ENCODE data around the gene CETP. TPM values are rescaled to one million over a fixed set of nuclear protein-coding genes. Genes with fewer than 3 reads are reported as not detected.
A peak's percentile ranks its signal among the peaks of the same experiment; 100 is the strongest.

Gene CETP, protein sequence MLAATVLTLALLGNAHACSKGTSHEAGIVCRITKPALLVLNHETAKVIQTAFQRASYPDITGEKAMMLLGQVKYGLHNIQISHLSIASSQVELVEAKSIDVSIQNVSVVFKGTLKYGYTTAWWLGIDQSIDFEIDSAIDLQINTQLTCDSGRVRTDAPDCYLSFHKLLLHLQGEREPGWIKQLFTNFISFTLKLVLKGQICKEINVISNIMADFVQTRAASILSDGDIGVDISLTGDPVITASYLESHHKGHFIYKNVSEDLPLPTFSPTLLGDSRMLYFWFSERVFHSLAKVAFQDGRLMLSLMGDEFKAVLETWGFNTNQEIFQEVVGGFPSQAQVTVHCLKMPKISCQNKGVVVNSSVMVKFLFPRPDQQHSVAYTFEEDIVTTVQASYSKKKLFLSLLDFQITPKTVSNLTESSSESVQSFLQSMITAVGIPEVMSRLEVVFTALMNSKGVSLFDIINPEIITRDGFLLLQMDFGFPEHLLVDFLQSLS
- total RNA-seq (2014; rRNA removed; shearing (Covaris generic)) = not detected in 2 replicates

- DNase-seq (ENCODE audit: low spot score) = no peak
These were observed at the start of gene CETP for GRCh38 chr16:56961851-56962281. Gene CETP, plus strand, starts transcription at chr16:56961950. Its CDS starts 30 bp downstream, at chr16:56961980.

GRCh38 chr16:56912746-56913708, 48.7 kb upstream of the CETP start:
- DNase-seq (ENCODE audit: low spot score) = no peak

DNA sequence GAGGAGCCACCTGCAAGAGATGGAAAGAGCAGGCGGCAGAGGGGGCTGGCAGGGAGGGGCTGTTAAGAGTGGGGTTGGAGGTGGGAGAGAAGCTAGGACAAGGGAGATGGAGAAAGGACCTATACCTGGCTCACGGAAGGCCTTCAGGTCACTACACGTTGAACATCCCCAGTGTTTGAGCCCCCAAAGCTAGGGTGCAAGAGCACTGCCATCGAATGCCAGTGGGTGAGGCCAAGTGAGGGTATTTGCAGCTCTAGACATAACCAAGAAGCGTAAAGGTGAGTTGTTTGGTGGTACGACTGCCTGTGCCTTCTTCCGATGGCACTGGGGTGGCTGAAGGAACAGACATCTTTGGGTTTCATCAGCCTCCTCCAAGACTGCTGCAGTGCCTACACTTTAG, 46.9 kb upstream of the CETP start:
- no peak for DNase-seq (ENCODE audit: low spot score)

DNA sequence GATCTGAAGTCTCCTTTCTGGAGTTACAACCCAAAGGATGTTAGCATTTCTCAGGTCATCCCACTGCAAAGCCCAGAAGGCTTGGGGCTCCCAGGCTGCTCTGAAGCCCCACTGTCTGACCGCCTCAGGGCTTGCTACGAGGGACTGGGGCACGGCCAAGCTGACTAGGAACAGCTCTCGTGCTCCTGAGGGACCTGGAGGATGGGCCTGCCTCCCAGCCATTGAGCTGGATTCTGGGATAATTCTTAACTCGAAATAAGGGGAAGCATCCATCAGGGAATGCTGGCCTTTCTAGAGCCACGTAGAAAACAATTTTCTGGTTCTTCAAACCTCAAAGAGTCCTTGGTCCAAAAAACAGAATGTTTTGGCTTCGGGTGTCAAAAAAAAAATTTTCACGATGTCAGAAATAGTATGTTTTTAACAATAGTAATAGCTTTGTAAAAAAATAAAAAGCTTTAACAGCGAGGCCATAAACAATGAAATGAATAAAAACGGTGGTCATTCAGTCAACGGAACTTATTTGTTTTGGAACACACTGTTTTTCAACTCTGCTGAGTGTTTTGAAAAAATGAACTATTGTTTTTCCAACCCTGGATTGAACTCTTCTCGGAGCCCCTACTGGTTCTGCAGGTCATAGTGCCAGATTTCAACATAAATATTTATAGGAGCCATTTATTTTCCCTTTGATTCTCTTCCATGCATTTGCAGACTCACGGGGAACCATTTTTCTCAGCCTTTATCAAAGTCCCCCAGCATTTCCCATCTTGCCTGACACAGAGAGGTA, 46.2 kb upstream of the CETP start:
- no peak for DNase-seq (ENCODE audit: low spot score)

DNA sequence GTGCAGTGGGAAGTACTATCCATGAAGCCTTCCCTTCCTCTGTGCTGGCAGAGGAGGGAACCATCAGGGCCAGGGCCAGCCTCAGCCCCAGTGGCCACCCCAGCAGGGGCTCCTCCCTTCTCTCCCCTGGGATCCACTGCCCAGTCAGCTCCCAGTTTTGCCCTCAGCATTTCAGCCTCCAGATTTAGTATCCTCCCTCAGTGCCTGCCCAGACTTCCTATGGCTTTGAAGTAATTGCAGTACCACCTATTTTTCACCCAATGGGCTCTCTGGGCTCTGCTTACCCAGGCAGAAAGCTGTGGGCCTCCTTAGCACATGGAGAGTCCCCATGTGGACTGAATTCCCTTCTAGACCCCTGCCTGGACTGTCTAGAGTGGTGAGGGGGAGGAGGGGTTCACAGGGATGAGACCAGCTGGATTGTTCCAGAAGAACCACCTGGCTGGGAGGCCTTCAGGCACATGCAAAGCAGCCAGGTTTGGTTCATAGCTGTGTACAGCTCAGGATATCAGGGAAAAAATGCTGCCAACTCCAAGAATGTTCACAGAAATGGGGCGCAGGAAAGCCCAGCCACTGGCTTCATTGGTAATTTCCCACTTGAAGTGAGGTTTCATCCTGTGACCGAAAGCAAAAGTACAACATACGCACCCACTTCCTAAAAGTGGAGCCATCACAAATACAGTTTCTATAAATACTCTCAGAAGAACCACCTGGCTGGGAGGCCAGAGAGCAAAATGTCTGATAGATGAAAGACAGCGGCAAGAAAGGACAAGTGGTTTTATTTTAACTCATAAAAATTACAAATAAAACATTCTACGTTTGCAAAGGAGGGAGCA, 45.0 kb upstream of the CETP start:
- DNase-seq (ENCODE audit: low spot score) = no peak

GRCh38 chr16:56918467-56919012, 43.2 kb upstream of the CETP start:
- no peak for DNase-seq (ENCODE audit: low spot score)

GRCh38 chr16:56919099-56919800, 42.5 kb upstream of the CETP start:
- no peak for DNase-seq (ENCODE audit: low spot score)

DNA sequence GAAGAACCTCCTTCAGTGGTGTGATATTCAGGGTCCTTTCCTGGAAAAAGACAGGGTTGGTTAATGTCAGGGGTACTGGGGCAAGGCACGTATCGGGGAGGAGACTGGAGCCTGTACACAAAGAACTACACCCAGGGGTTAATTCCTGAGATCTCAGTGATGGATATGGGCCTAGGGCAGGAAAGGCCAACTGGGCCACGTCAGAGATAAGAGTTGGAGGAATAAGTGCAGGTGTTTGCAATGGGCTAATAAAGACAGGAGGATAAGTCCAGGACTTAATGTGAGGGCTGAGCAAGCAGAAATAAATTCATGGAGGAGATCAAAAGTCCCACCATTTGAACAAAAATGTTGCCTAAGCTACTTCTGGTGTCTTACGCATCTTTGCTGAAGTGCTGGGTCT, 40.2 kb upstream of the CETP start:
- no peak for DNase-seq (ENCODE audit: low spot score)

- DNase-seq (ENCODE audit: low spot score) = no peak
These were observed 38.2 kb upstream of the CETP start for GRCh38 chr16:56923481-56924091.

- DNase-seq (ENCODE audit: low spot score) = no peak
These were observed 34.3 kb upstream of the CETP start for GRCh38 chr16:56927471-56927870.

DNA sequence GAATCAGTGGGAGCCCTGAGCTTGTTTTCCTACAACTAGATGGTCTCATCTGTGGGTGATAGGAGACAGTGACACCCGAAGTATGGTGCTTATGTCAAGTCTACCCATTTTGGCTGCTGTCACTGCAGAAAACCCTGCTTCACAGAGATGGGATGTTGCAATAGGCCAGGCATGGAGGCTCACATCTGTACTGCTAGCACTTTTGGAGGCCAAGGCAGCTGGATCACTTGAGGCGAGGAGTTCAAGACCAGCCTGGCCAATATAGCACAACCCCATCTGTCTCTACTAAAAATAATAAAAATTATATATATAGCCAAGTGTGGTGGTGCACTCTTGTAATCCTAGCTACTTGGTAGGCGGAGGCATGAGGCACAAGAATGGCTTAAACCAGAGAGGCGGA, 32.1 kb upstream of the CETP start:
- DNase-seq (ENCODE audit: low spot score) = no peak

- no peak for DNase-seq (ENCODE audit: low spot score)
These were observed 31.1 kb upstream of the CETP start for GRCh38 chr16:56930486-56931270.

DNA sequence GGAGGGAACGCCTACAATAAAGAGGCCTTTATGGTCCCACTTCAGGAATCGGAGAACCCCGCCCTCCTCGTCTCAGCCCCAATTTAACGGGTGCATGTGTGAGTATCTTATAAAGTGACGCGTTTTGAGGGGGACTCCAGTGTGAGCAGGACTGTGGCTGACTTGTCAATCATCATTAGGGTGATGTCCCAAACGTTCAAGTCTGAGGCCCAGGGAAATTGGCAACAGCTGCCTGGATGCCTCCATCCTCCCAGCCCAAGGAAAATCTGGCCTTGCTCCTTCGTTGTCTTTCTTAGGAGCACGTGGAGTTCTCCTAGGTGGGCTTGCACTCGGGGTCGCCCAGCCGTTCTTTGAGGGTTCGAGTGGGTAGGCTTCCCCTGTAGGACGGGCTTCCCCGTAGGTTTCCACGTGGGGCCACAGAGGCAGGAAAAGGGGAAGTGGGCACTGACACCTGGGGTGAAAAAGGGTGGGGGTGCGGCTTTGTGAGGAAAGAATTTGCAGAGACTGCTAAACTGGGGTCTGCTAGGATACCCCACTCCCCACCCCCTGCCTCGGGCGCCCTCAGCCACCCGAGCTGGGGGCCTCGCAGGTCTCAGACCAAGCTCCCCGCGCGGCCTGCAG, 30.4 kb upstream of the CETP start:
- DNase-seq (ENCODE audit: low spot score) = no peak

- DNase-seq (ENCODE audit: low spot score) = peak; percentile 98
These were observed 29.6 kb upstream of the CETP start, which contains the start of gene HERPUD1 for GRCh38 chr16:56931892-56932720. Gene HERPUD1, plus strand, starts transcription at chr16:56932142. Its CDS starts 103 bp downstream, at chr16:56932245.

DNA sequence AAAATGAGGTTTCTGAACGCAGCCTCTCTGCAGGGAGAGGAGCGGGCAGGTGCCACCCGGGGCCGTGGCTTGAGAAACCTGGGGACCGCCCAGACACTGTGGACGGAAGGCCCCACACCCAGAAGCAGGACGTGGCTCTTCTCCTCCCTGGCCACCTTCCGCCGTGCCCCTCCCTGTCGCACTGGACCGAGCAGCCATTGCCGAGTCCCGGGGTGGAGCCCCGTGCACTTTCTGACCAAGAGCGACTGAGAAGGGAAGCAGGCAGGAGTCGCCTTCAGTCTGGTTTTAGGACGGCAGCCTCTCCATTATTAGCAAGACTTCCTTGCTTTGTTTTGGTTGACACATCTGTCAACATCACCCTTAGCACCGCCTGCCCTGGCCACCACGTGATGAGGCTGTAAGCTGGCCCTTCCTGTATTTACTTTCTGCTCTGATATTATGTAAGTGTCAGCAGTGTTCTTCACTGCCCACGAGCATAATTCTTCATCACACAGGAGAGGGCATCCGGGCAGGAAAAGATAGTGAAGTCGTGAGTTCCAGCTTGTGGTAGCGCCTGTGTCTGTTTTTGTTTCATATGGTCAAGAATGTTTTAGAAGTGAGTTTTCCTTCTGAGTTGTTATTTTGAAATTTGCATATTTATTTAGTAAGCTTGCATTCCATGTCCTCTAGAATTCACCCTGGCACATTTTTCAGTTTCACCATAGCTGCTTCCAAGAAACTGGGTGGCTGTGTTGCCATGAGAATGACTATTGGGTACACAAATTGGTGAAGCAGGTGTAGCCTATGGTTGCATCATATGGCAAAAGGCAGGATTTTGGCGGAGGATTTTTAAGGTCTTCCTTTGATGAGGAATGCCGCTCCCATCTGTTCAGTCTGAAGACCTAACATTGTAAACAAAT, 28.8 kb upstream of the CETP start:
- DNase-seq (ENCODE audit: low spot score) = peak; percentile 83

Data from H4 (cell line).